ENCODE results near the gene CDYL.

DNA sequence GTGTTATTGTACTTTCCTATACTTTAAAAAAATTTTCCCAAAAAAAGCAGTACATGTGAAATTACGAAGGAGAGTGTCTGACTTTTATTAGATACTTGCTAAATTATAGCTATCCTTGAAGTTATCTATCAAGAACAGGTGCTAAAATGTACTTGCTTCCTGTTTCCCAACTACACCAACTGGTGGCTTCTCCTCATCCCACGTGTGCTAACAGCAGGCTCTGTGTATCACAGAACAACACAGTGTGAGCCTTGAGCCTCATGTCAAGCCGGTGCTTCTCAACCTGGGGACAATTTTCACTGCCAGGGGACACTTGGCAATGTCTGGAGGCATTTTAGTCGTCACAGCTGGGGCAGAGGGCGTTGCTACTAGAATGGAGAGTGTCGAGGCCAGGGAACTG, 36.2 kb upstream of the CDYL start:
- TF ChIP-seq POLR2A (IDR thresholded peaks at IDR 0.05) (no peak), EP300 (IDR thresholded peaks at IDR 0.05) (no peak)
- TF ChIP-seq, protein P1, sequence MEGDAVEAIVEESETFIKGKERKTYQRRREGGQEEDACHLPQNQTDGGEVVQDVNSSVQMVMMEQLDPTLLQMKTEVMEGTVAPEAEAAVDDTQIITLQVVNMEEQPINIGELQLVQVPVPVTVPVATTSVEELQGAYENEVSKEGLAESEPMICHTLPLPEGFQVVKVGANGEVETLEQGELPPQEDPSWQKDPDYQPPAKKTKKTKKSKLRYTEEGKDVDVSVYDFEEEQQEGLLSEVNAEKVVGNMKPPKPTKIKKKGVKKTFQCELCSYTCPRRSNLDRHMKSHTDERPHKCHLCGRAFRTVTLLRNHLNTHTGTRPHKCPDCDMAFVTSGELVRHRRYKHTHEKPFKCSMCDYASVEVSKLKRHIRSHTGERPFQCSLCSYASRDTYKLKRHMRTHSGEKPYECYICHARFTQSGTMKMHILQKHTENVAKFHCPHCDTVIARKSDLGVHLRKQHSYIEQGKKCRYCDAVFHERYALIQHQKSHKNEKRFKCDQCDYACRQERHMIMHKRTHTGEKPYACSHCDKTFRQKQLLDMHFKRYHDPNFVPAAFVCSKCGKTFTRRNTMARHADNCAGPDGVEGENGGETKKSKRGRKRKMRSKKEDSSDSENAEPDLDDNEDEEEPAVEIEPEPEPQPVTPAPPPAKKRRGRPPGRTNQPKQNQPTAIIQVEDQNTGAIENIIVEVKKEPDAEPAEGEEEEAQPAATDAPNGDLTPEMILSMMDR (IDR thresholded peaks at IDR 0.05), result no peak

All from suprapubic skin (tissue), 3 donors.